HG02943 (cell line): Measurements from ENCODE around the gene LRP8.

Experiments used
- ATAC-seq: cut with Tn5 transposase; IDR thresholded peaks from one replicate; pipeline ENCODE4 v1.9.1; 2021; ENCODE audit warnings: mild to moderate bottlenecking, low read depth, moderate library complexity; ENCODE audit not compliant: unreplicated experiment

LRP8 gene

DNA sequence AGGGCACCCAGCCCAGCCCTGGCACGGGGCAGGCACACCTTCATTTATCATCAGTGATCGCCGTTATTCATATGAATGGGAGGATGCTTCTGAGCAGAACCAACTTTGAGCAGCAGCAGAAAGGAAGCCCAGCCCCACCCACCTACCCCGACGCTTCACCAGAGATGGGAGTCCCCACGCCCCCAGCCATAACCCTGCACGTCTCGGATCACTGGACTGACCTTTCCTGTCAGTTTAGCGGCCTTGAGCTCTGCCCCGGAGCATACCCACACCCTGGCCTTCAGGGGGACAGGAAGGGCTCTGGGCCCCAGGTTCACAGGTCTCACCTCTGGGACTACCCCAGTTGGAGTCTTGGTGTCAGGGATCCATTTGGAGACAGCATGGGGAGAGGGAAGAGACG lies 18.1 kb downstream of the LRP8 start:
- no peak for ATAC-seq

DNA sequence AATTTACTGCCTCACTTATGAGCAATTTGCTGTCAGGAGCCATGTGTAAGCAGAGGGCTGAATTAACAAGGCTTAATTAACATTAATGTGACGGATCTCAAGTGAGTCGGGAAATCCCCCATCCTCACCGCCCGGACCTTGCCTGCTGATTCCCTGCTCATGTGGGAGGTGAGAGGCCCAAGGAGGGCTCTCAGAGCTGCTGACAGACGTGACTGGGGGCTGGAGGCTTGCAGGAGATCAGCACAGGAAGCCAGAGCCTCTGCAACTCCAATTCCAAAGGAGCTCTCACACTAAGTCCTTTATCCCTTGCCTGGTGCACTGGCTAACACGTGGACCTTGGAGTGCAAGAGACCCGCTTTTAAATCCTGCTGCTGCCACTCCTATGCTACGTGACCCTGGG lies 19.4 kb downstream of the LRP8 start:
- ATAC-seq: no peak

DNA sequence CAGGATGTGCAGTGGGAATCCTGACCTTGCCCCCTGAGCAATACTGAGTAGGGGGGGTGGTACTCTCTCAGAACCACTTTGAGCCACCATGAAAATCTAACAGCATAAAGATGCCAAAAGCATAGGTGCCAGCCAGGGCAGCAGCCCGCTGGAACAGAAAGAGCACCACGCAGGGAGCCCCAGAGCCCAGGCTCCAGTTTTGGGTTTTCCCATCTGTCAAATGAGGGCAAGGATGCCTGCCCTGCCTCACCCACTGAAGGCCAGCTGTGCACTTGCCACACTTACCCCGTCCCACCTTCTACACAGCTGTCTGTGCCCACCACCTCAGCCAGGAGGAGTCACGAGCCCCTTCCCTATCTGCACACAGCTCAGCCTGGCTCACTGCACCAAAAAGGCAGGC lies 20.8 kb downstream of the LRP8 start:
- ATAC-seq: no peak

DNA sequence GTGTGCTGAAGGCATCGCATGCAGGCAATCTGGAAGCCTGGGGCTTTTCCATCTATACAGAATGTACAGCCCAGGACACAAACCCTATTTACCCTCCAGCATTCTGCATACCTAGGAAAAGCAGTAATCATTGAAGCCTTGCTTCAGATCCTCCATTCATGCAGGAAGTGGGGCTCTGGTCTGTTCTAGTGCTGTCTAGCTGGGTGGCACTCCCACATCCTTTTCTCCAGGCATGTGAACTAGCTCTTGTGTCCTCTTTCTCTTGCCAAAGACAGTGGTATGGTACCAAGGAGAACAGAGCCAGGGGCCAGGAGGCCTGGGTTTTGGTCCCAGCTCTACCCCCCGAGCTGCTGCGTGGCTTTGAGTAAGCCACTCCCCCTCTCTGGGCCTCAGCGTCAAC lies 21.7 kb downstream of the LRP8 start:
- no peak for ATAC-seq

DNA sequence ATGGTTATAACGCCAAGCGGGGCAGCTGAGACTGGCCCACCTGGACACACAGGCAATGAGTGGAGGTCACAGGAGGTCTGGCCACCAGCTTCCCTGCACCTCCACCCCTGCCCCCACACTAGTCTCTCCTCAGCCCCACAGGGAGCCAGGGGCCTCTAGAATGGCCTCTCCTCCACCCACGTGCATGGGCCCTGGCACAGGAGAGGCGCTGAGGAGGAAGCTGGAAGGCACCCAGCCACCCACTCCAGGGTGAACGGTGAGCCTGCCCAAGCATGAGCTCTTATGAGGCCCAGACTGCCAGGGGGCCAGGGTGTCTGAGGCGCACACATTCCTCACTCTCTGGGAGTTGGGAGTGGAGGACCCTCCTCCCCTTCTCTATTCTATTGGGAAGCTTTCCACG lies 22.2 kb downstream of the LRP8 start:
- ATAC-seq: no peak

DNA sequence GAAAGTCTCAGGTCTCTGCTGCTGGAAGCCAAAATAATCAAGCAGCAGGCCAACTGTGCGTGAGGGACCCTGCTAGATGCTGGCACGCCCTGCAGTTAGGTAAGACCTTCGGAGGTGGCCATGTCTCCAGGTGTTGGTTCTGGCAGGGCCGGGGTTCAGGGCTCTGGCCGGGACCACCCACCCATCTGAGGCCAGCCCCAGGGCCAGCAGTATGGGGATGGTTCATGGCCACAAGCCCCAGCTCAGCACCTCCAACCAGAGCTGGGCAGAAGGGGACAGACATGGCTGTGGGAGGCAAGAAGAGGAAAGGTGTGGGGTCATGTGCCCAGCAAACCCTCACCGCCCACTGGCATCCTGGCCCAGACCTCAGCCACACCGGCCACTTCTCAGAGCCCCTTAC lies 23.3 kb downstream of the LRP8 start:
- ATAC-seq: no peak

DNA sequence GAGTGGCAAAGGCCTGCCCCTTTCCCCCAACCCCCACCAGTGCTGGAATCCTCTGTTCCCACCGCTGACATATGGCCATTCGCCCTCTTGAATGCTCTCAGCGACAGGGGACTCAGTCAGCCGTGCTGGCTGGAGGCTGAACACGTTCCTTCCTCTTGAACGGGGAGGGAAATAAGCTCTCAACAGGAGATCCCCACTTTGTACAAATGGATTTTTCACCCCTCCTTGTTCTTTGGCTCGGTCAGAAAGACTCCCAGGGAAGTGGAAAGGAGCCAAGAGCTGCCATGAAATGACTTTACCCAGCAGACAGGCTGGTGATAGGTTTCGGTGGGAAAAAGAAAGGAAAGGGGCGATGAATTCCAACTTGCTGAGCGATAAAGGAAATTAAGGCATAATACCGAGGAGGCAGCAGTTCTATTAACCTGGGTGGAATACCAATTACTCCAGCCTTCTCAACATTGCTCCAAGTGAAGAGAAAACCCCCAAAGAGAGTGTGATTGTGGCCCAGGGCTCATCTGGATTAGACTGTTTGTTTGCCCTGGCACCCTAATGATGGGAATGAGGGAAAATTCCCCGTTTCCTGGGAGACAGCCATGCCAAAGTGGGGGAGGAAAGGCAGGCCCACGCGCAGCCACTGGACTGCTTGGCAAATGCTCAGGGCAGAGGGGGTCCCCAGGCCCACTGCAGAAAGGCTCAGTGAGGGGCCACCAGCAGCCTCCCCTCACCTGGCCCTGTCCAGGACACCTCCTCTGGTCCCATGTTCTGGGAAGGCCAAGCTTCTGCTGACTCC lies 23.9 kb downstream of the LRP8 start:
- ATAC-seq: no peak

DNA sequence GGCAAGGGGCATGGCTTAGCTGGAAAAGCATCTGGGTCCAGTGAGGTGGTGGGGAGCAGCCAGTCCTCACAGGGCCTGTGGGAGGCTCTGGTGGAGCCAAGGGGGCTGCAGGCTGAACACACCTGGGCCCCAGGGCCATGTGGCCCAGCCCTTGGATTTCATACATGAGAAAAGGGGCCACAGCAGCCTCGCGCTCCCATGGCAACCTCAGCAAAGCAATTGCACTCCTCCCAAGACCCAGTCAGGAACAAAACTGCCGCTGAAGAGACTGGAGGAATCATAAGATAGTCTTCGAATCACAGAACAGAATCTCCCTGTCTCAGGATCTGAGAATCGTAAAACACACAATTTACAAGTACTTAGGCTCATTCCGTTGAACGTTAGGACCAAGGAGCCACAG lies 24.6 kb downstream of the LRP8 start:
- ATAC-seq: no peak

DNA sequence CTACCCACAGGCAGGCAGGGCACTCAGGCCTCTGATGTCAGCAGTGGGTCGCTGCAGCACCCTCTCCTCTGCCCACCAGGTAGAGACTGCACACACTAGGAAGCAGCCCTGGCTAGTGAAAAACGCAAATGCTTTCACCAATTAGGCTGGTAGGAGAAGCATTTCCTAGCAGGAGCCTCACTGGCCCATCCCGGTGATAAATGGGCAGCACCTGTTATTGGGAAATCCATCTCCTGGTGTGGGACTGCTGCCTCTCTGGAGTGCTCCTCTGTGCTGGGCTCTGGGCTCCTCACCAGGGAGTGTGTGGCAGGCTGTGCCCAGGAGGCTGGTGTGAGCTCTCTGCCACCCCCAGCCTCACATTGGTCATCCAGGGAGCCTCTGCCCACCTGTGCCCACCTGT lies 28.6 kb downstream of the LRP8 start:
- no peak for ATAC-seq

DNA sequence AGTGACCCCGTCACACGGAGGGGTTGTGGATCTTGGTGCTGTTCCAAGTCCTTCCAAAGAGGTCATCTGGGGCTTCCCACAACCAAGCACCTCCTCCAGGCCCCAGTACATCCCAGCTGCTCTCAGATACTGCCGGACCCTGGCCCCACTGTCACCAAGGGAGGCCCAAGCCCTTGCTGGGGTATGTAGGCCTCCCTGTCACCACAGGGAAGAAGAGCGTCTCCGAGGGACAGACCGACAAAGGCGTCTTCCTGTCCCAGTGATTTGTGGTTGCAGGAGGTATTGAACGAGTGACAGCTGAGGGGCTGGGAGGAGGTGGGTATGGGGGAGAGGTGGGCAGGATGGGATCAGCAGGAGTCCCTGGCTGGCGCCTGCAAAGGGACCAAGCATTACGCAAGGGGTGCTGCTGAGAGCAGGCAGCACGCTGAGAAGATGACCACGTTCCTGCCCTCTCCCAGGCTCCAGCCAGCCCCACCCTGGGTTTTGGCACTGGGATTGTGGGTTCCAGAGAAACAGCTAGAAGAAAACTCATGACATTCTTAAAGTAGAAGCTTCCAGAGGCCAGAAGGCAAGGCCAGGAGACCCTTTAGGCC lies 29.7 kb downstream of the LRP8 start:
- no peak for ATAC-seq

DNA sequence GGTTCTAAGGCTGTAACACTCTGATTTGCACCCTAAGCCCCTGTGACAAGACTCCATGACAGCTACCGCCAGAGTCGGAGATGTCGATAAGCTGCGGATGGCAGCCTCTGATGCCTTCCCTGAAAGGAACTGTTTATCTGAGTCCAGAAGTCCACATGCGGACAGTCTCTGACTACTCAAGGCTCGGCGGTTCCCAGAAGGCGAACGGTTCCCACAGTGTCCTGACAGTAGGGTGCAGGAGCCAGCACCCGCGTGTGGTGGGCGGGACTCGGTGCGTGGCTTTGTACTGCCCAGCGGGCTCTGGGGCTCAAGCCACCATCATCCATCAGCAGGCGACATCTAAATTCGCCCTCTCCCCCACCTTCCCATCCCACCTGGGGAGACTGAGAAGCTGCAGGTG lies 30.7 kb downstream of the LRP8 start:
- ATAC-seq: no peak

DNA sequence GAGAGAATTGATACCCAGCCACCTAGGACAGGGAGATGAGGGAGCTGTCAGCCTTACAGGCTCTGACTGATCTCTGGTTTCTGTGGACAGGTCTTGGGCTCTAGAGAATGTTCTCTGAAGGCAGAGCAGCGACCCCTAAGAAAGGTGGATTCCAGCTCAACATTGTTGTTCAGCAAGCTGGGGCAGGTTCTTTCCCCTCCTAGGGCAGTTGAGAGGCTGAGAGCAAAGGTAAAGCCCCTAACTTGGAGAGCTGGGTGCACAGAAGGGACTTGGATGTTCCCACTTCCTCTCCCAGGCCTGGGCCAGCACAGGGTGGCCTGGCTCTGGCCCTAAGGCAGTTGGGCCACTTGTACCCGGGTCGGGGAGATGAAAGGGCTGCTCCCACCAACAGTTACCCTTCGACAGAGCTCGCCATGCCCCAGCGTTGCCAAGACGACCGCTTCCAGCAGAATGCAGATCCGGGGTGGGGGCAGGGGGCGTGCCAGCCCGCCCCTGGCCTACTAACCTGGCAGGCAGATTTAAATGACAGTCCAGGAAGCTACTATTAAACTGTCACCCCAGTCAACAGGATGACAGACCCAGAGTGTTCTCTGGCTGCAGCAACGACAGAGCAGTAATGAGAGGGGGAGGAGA lies 31.6 kb downstream of the LRP8 start:
- ATAC-seq: no peak

DNA sequence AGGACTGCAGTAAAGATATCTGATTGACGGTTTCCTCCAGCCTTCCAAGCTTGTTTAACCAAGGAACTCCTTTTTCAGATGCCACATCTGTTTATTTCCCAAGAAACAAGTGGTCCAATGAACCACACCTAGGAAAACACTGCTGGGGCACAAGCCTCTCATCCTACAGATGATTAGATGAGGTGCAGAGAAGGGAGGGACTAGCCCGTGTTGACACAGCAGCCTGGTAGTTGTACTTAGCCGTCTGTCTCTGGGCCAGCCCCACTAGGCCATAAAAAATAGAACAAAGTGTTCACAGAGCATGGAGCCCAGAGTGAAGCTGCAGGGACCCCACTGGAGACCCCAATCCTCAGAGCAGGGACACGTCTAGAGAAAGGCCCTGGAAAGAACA lies 32.1 kb downstream of the LRP8 start:
- ATAC-seq: no peak

DNA sequence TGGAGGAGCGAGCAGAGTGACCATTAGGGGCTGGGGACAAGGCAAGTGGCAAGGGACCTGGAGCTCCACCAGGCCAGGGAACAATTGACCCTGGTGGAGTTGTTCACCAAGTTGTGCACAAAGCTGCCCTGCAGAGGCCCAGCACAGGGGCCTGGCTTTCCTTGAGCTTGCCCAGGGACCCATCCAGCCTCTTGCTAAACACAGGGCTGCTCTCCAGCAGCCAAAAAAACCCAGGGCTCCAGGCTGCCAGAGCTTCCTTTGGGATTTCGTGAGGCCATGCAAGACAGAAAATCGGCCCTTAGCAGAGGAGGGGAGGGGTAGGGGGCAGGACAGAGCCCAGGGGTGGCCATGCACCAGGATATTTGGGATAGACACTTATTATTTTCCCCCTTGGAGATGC lies 32.6 kb downstream of the LRP8 start:
- ATAC-seq: no peak

DNA sequence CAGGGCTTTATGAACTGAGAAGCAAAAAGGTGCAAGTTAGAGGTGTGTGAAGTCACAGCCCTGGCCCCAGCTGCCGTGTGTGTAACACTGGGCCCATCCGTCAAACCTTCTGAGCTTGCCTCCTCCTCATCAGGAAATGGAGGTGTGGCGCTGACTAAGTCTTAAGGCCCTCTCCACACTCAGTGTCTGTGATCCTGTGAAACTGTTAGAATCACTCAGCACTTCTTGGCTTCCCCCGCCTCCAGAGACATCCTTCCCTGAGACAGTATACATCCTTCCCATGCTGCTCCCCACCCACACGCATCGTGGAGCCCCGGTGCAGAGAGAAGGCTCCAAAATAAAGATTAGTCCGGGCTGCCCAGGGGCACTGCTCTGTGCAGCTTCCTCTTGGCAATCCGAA lies 33.3 kb downstream of the LRP8 start:
- ATAC-seq: no peak

DNA sequence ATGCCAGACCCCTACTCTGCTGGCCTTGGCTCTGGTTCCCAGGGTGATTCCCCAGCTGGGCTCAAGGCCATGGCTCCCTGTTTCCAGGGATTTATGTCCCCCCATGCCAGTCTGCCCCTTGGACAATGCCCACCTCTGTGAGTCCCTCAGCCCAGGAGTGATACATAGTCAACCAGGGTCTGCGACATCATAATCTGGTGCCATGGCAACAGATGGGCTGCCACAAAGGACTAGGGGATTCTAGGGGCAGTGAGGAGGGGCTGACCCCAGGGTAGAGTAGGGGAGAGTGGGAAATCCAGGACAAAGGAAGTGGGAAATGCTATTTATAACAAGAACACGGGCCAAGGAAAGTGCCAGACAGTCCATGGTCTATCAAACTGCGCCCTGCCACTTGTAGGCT lies 33.8 kb downstream of the LRP8 start:
- no peak for ATAC-seq

DNA sequence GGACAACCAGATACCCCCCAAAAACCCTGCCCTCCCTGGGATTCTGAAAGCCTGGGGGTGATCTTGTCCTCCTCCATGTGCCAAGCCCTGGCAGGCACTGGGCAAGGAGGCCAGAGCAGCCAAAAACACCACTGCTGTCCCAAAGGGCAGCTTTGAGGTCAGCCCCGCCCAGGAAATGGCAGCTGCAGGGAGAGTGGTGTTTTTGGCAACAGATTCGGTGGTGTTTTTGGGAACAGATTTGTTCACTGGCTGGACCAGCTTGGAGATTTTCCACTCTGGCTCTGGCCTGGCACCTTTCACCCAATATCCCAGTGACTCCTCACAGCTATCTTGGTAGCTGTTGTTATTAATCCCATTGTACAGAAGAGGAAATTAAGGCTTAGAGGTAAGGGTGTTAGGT lies 34.7 kb downstream of the LRP8 start:
- ATAC-seq: no peak

DNA sequence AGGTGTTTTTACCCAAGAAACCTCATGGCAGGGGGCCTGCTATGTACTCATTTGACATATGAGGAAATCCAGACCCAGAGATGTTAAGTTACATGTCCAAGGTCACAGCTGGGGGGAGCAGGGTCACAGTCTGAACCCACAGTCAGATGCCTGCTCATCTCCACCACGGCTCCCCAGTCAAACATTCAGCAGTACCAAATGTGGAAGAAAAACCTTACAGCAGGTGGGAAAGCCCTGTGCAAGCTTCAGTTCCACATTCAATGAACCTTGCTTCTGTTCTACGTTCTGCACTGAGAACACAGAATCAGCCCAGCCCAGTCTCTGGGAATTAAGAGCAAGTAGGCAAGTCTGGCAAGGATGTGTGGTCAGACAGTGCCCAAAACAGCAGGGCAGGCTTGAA lies 35.2 kb downstream of the LRP8 start:
- no peak for ATAC-seq

DNA sequence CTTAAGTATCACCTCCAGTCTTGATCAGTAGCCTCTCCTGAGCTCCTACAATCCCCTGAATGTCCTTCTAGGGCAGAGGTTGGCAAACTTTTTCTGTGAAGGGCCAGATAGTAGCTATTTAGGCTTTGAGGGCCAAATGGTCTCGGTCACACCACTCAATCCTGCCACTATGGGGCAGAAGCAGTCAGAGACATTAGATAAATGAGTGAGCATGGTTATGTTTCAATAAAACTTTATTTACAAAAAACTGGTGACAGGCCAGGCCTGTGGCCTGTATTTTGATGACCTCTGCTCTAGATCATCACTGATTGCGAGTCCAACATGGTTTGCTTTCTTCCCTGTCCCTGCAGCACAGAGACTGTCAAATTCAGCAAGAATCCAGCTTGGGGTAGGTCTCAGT lies 36.3 kb downstream of the LRP8 start:
- no peak for ATAC-seq

DNA sequence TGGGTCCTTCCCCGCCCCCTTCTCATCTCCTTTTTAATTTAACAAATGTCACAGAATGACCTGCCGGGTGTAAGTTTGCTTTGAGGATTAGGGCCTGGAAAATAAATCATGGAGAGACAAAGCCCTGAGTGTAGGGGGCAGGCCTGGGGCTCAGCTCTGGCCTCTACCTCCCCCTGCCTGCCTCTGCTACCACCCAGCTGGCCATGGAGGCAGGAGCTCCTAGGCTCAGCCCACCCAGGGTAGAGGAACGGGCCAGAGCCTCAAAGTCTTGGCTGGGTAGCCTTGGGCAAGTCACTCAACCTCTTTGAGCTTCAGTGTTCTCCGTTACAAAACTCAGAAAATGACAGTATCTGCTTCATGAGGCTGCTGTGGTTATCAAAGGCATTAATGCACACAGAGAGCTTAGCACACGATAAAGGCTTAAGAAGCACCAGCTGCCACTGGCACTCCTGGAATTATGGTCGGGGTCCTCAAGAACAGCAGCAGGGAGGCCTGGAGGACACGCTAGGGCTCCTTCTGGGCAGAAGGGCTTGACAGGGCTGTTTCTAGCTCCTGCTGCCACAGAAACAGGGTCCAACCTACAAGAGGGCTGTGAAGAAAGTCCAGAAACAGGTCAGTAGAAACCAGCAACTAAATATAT lies 39.0 kb downstream of the LRP8 start:
- ATAC-seq: no peak

DNA sequence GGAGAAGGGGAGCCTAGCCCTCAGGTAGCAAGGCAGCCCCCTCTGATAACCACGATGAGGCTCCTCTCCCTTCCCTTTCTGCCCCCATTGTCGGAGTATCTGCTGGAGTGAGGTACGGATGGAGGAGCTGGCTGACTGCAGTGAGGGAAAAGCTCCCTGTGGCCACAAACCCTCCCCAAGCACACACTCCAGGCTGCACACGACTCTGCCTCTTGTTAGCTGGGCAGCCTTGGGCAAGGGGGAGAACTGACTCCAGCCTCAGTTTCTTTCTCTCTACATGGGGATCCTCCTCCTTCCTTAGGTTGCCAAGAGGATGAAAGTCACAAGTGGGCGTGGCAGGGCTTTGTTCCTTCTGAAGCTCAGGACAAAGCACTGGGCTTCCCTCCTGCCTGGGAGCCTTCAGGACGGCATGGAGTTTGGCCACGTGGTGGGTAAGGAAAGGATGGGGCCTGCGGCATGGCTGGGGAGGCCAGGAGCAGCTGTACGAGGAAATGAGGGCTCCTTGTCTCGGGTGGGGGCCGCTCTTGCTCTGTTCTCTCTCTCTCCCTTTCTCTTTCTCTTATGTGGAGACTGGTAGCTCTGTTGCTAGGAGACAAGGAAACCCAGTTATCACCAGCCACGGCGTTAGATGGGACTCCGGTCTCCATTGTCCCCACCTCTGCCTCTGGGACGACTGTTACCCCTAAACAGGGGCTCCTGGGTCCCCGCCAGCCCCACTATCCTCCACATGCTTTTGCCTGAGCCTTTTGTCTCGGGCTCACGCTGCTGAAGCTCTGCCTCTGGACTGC lies 39.7 kb downstream of the LRP8 start:
- ATAC-seq: no peak
